Mesothelial cell of epicardium (in vitro differentiated cells): ENCODE data around the gene PAEP. TPM values are rescaled to one million over a fixed set of nuclear protein-coding genes. Genes with fewer than 3 reads are reported as not detected.

Source experiments
- DNase-seq, 2 experiments: peaks; one replicate each; pipeline ENCODE4 v3.0.0; 2021; ENCODE audit warnings: low spot score in 2 of 2; ENCODE audit not compliant: unreplicated experiment in 2 of 2
- H3K27ac Mint-ChIP-seq: 2 replicates; pipeline ENCODE4 v1.8.0; 2021; ENCODE audit warnings: mixed read lengths
- H3K27me3 Mint-ChIP-seq: 2 replicates; pipeline ENCODE4 v1.8.0; 2021; ENCODE audit warnings: low read depth, mixed read lengths
- H3K36me3 Mint-ChIP-seq: 2 replicates; pipeline ENCODE4 v1.8.0; 2021; ENCODE audit warnings: mixed read lengths
- H3K4me1 Mint-ChIP-seq: 2 replicates; pipeline ENCODE4 v1.8.0; 2021; ENCODE audit warnings: mixed read lengths
- H3K4me3 Mint-ChIP-seq: 2 replicates; pipeline ENCODE4 v1.8.0; 2021; ENCODE audit warnings: mild to moderate bottlenecking, moderate library complexity, mixed read lengths
- H3K9me3 Mint-ChIP-seq: 2 replicates; pipeline ENCODE4 v1.8.0; 2021; ENCODE audit warnings: mixed read lengths
- CTCF ChIP-seq: fragments of 200-600 bp; sonication (generic); IDR thresholded peaks from one replicate; pipeline ENCODE4 v1.5.0; 2021; ENCODE audit warnings: antibody characterized with exemption; ENCODE audit not compliant: unreplicated experiment
- total RNA-seq: library from RNA; stranded (reverse); gene quantifications from 3 replicates; pipeline ENCODE4 v1.2.1, GENCODE V29; 2021

The PAEP gene
- total RNA-seq, 1 donor from 2014 or later, result not detected

GRCh38 chr9:135589596-135590485 lies 28.3 kb downstream of the PAEP start:
- Mint-ChIP-seq H3K27ac (peak overlapping the region; percentile 47), H3K4me3 (no peak overlapping the region), H3K27me3 (no peaks in the 10 kb centered on the region), H3K36me3 (no peaks in the 10 kb centered on the region), H3K4me1 (no peaks in the 10 kb centered on the region), H3K9me3 (peaks cover 2% of the 10 kb centered on the region)
- DNase-seq, result no peak
- no peak for TF ChIP-seq CTCF

GRCh38 chr9:135590486-135591079 lies 29.0 kb downstream of the PAEP start:
- peaks cover 8% of the 10 kb centered on the region for H3K9me3 Mint-ChIP-seq

GRCh38 chr9:135591506-135592330 lies 30.2 kb downstream of the PAEP start:
- Mint-ChIP-seq H3K4me3 (no peak overlapping the region), H3K27me3 (no peaks in the 10 kb centered on the region)
- peak in 1 of 2 experiments; percentile 37 for DNase-seq

More at GRCh38 chr9:135590486-135591079, 29.0 kb downstream of the PAEP start:
- Mint-ChIP-seq H3K27me3 (no peaks in the 10 kb centered on the region), H3K27ac (no peak overlapping the region), H3K4me3 (no peak overlapping the region), H3K36me3 (no peaks in the 10 kb centered on the region), H3K4me1 (no peaks in the 10 kb centered on the region)
- peak in 1 of 2 experiments; percentile 28 for DNase-seq
- TF ChIP-seq CTCF, result no peak

GRCh38 chr9:135592331-135592590 lies 30.7 kb downstream of the PAEP start:
- DNase-seq, result no peak
- no peak overlapping the region for H3K4me3 Mint-ChIP-seq
- no peak for TF ChIP-seq CTCF
- no peaks in the 10 kb centered on the region for H3K36me3 Mint-ChIP-seq
- H3K27me3 Mint-ChIP-seq, result no peaks in the 10 kb centered on the region
- H3K9me3 Mint-ChIP-seq, result peaks cover 14% of the 10 kb centered on the region
- H3K27ac Mint-ChIP-seq, result no peak overlapping the region
- H3K4me1 Mint-ChIP-seq, result no peaks in the 10 kb centered on the region

More at GRCh38 chr9:135591506-135592330, 30.2 kb downstream of the PAEP start:
- H3K9me3 Mint-ChIP-seq, result peaks cover 14% of the 10 kb centered on the region
- H3K36me3 Mint-ChIP-seq, result no peaks in the 10 kb centered on the region
- TF ChIP-seq CTCF, result no peak
- H3K4me1 Mint-ChIP-seq, result no peaks in the 10 kb centered on the region
- no peak overlapping the region for H3K27ac Mint-ChIP-seq

- Mint-ChIP-seq H3K27ac (no peak overlapping the region), H3K4me1 (no peaks in the 10 kb centered on the region), H3K36me3 (no peaks in the 10 kb centered on the region), H3K9me3 (peaks cover 14% of the 10 kb centered on the region), H3K4me3 (no peak overlapping the region), H3K27me3 (no peaks in the 10 kb centered on the region)
- TF ChIP-seq CTCF, result no peak
- DNase-seq, result no peak
These were observed 31.1 kb downstream of the PAEP start for GRCh38 chr9:135592625-135593024.
